HPDE6-E6E7 (cell line): Measurements from ENCODE around the gene CD40LG.

Source experiments
- DNase-seq: peaks from one replicate; pipeline ENCODE4 v3.0.0; 2011; ENCODE audit warnings: missing footprints; ENCODE audit errors: extremely low spot score

Gene CD40LG

DNA sequence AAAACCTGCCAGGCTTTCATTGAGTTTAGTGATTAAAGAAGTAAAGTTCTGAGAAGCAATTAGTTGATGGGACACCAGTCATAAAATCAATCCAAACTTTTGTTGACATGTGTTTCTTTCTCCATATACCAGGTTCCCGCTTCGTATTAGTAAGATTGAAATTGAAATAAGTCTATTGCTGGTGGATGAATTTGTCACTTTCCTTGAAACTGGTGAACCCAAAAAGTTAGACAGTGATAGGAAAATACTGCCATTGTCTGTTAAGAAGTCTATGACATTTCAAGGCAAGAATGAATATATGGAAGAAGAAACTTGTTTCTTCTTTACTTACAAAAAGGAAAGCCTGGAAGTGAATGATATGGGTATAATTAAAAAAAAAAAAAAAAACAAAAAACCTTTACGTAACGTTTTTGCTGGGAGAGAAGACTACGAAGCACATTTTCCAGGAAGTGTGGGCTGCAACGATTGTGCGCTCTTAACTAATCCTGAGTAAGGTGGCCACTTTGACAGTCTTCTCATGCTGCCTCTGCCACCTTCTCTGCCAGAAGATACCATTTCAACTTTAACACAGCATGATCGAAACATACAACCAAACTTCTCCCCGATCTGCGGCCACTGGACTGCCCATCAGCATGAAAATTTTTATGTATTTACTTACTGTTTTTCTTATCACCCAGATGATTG lies at the start of gene CD40LG:
CD40LG (plus strand) TSS at position 482 of the 684 bp plus-strand sequence; CDS start at position 573, 91 bp downstream.
- no peak for DNase-seq

GRCh38 chrX:136598631-136599030 lies 49.3 kb upstream of the CD40LG start:
- no peak for DNase-seq

DNA sequence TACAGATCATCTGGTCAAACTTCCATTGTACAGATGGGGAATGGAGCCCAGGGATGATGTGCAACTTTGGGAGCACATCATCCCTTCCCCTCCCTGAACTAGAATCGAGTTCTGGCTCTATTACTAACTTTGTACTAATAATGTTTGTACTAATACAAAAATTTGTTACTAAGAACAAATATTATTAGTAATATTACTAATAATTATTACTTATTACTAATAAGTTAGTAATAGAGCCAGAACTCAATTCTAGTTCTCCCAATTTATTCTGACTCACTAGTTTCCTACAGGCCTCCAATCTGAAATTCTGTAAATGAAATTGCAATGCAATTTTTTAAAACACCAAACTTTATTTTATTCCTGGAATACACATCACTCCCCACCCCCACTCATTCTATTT lies 47.9 kb upstream of the CD40LG start:
- no peak for DNase-seq

DNA sequence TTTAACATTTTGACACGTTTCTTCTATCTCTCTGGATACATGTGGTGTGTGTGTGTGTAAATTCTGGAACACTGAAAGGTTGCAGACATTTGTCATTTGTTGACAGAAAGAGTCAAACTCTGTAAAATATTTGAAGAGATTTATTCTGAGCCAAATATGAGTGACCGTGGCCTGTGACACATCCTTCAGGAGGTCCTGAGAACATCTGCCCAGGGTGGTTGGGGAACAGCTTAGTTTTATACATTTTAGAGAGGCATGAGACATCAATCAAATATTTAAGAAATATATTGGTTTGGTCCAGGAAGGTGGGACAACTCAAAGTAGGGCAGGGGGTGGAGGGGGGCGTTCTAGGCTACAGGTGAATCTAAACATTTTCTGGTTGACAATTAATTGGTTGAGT lies 40.7 kb upstream of the CD40LG start:
- no peak for DNase-seq

- no peak for DNase-seq
Observed at GRCh38 chrX:136608295-136608933, 39.5 kb upstream of the CD40LG start.

- DNase-seq, result no peak
Observed at GRCh38 chrX:136616987-136617685, 30.8 kb upstream of the CD40LG start.

- no peak for DNase-seq
Observed at GRCh38 chrX:136619899-136620505, 28.0 kb upstream of the CD40LG start.

DNA sequence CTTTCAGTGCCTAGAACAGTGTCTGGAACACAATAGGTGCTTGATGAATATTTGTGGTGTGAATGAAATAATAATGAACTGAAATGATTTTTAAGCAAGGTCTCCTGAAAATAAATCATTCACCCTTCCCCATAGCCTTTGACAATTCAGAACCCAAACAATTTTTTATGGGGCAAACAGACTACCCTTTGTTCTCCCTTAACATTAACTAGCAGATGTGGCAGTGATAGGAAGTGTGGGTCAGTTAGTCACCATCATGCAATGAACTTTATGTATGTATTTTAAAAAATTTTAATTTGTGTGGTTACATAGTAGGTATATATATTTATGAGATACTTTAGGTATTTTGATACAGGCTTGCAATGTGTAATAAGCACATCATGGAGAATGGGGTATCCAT lies 27.2 kb upstream of the CD40LG start:
- DNase-seq, result no peak

GRCh38 chrX:136622568-136622967 lies 25.4 kb upstream of the CD40LG start:
- DNase-seq, result no peak

GRCh38 chrX:136623396-136623795 lies 24.6 kb upstream of the CD40LG start:
- DNase-seq, result no peak

DNA sequence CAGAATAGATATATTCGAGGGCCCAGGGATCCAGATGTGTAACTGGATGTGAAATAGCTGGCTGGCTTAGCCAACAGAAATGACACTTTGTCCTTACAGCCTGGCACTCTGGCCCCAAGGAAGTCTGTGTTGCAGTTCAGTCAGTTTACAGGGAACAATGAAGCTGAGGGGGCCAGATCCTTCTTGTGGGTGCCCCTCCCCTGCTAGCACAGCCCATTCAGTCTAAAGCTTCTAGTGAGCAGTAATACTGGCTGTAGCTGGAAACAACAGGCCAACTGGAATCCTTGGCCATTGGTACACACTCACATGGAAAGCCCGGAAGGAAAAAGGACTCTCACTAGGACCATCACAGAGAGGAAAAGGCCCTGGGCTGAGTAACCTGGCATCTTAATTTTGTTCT lies 22.7 kb upstream of the CD40LG start:
- DNase-seq, result no peak

DNA sequence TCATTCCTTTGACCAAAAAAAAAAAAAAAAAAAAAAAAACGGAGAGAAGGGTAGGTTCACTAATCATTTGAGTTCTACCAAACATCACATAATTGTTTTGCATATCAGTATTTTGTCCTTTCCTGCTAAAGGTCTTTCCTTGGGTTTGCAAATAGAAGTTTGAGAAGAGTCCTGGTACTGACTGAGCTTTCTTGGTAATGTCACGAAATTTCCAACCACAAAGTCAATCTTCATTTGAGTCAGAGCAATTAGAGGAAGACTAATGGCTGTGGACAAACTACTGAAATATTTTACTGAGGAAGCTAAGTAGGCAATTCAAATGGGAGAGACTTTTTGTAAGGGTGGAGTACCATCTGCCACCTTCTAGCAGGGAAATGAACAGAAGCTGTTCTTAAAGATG lies 21.7 kb upstream of the CD40LG start:
- no peak for DNase-seq

DNA sequence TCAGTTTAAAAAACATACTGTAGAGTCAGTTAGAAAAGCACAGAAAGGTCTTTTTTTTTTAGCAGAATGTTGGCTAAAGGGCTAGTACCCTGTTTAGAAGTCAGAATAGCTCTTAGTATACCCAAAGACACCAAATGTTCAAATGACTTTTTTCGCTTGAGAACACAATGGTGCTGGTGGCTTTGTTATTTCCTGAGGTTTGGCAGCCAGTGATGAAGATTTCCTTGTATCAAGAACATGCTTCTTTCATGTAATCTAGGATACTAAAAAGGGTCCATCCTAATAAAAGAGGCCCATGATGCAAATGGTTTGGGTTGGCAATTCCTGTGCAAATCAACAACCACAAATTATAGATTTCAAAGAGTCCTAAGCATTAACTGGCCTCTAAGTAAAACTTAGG lies 21.1 kb upstream of the CD40LG start:
- no peak for DNase-seq

DNA sequence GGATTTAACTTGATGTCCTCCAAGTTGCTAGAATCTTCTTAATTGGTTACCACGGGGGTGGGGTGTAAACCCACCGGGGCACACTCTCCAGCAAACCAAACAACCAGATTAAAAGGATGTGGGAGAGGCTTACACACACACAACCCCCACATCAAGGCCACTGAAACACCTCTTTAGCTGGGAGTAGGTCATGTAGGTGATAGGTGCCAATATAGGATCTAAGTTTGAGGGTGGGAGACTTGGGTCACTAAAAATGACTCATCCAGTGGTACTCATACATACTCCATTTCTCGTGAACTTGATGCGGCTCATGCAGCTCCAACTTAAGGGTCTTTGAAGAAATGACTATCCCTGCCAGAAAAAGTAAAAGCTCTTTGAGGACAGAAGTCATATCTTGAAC lies 20.5 kb upstream of the CD40LG start:
- no peak for DNase-seq

GRCh38 chrX:136629084-136629750 lies 18.7 kb upstream of the CD40LG start:
- no peak for DNase-seq

- no peak for DNase-seq
Observed at GRCh38 chrX:136630881-136631280, 17.1 kb upstream of the CD40LG start.

- DNase-seq, result no peak
Observed at GRCh38 chrX:136635235-136635634, 12.7 kb upstream of the CD40LG start.

DNA sequence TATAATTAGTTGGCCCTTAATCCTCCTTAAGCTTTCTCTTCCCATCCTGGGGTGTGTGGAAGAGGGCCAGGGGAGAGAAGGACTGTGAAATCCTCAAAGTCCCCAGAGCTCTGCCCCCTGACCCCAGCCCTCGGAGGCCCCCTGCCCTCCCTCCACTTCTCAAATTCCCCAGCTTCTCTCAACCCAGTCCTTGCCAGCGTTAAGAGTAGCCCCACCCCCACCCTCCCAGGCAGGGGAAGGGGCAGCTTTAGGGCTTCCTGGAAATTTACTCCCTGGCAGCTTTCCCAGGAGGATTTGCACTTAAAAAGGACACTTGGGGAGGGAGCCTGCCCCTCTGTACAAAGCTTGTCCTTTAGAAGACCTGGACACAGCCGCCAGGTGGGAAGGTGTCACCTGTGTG lies 11.8 kb upstream of the CD40LG start:
- no peak for DNase-seq

DNA sequence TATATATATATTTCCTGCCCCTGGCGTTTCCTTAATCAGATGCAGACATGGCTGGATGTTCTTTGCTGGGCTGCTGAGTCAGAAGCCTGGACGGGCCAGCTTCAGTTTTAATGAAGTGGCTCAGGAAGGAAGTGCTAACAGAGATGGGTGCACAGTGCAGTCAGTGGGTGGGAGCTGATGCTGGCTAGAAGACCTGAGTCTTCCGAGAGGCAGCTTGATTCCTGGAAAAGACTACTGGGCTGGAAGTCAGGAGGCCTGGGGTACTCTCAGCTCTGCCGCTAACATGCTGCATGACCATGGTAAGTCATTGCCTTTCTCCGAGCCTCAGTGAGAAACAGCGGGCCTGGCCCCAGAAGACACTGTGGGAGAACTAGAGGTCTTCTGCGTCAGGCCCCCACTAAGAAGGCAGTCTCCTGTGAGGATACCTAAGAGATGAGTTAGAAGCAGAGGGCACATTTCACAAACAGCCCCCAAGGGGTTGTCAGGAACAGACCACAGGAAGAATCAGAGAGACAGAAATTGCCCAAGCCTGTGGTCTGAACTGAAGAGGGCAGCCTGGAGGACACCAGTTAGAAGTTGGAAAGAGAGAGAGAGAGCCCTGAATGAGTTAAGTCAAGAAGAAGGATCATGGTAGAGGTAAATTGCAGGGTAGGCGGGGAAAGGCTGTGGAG lies 8.3 kb upstream of the CD40LG start:
- no peak for DNase-seq

- DNase-seq, result no peak
Observed at GRCh38 chrX:136643243-136643642, 4.7 kb upstream of the CD40LG start.

DNA sequence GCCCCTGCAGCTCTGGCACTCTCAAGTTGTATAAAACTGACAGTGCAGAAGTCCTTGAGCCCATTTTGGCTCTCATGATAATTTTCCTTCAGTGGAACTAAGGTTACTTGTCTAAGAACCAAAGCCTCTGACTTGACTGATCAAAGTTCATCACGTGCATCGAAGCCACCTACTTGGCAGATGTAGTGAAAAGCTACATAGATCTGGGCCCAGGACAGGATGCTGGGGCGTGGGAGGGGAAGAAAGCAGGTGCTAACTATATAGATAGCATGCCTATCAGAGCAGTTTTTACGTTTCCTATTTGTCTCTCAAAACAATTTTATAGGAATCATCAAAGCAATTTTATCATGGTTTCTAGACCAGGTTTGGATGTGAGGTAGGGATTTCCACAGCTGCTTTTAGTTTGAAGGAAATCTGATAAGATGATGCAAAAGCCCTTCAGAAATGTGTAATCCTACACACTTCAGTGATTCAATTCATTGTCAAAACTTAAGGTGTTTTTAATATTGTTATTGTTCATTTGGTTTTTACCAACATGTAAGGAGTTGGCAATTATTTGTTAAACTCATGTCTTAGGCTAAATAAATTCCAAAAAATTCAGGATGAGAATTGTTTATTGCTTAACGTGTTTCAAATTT lies 1.2 kb upstream of the CD40LG start:
- DNase-seq, result no peak
